ENCODE results near the gene SNTG2.
"Not testable (repeated sequence)": the region's sequence is repeated elsewhere in the genome, so short reads cannot be mapped to it uniquely, and the experiment has no call there.

SNTG2 gene

DNA sequence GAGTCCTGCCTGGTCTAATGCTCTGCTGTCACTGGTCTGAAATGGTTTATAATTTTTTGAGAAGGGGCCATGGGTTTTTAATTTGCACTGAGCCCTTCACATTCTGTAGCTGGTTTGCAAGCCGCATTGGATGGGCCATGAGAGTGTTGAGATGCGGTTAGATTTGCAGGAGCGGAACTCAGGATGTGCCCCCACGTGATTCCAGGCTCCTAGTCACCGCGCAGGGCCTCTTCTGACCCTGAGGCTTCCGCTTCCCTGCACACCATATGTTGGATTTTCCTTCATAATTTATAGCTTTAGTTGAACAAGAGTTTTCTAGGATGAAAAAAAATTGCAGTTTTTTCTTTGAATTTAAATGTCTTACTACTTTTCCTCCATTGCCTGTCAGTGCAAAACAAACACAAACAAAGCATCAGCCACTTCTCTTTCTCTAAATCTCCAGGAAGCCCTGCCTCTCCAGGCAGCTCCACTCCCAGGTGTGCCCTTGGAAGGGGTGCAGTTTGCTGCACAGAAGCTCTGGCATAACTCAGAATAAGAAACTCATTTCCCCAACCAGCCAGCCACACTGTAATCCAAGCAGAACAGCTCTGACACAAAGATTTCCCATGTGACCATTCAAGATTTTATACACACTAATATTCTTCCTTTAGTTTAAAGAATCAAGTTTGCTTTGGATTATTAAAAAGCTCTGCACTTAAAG is 444.2 kb downstream of the SNTG2 start:
- DNase-seq, result no peak

DNA sequence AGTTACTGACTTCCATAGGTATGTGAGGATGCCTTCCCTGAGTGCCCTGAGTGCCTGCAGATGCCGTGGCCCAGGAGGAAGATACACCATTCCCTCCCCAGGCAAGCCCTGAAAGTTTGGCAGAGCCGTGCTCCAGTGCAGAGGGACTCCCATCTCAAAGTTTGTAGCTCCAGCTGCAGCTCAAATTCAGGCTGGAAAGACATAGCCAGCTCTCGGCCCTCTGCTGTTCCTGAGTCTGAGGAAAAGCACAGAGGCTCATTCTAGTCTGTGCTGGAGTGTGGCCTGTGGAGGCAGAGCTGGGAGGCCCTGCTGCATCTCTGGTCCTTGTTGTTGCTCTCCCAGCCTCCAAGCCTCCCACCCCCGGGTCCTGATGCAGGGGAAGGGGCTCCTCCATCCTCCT is 446.7 kb downstream of the SNTG2 start:
- no peak for DNase-seq

- DNase-seq, result no peak
Measured at GRCh38 chr2:1398191-1398590, 447.5 kb downstream of the SNTG2 start.

GRCh38 chr2:1400943-1401735 is 450.5 kb downstream of the SNTG2 start:
- DNase-seq, result no peak

- DNase-seq, result no peak
Measured at GRCh38 chr2:1402064-1402463, 451.4 kb downstream of the SNTG2 start.

DNA sequence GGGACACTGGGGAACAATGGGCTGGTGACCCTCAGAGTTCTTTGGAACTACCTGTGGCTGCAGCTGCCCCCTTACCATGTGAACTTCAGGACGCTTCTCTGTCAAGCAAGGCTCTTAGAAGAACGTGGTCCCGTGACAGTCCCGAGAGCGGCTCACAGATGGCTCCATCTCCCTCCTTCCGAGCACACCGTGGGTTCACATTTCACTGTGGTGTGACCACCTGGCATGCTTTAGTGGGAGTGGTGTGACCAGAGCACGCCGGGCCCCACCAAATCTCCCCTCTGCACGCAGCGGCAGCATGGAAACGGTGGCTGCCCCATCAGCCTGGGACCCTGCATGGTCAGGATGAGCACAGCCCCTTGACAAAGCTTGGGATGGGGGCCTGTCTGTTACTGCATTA is 452.9 kb downstream of the SNTG2 start:
- no peak for DNase-seq

DNA sequence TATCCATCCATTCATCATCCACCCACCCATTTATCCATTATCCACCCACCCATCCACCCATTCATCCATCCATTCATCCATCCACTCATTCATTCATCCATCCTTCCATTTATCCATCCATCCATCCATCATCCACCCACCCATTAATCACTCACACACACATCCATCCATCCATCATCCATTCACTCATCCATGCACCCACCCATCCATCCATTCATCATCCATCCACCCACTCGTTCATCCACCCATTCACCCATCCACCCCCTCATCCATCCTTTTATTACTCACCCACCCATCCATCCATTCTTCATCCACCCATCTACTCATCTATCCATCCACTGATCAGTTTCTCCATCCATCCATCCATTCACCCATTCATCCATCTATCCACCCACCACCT is 454.5 kb downstream of the SNTG2 start:
- no peak for DNase-seq

- DNase-seq, result no peak
Measured at GRCh38 chr2:1405967-1406366, 455.3 kb downstream of the SNTG2 start.

DNA sequence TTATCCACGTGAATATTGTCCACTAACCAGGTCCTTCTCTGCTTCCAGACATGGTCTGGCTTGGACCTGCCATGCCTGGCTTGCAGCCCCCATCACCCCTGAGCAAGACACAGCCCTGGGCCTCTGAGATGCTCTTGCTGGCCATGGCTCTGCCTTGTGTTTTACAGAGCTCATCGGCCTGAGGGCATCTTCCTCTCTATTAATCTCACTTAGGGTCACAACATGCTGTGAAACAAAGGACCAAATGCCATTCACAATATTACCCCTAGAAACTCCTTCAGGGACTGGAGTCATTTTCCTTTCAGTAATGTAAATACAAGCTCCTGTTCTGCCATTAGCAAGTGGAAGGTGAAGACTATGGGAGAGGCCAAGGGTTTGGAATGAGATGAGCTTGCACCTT is 455.8 kb downstream of the SNTG2 start:
- DNase-seq, result no peak

- DNase-seq, result no peak
Measured at GRCh38 chr2:1407950-1408675, 457.5 kb downstream of the SNTG2 start.

GRCh38 chr2:1413156-1413710 is 462.6 kb downstream of the SNTG2 start, which contains the start of gene TPO:
TSS of gene TPO (plus strand) at chr2:1413463. CDS start at chr2:1414409, 946 bp downstream.
- no peak for DNase-seq

DNA sequence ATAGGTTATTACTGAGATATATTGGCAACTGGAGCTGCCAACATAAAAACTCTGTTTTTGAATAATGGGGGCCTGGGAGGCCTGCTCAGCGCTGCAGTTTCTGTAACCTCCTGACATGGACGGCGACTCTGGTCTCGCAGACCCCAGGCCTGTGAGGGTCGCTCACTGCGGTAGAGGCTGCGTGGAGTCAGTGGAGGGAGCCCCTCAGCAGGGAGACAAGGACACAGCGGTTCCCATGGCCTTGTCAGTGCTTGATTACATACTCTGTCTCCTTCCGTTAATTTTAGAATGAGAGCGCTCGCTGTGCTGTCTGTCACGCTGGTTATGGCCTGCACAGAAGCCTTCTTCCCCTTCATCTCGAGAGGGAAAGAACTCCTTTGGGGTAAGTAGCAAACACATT is 463.5 kb downstream of the SNTG2 start:
- DNase-seq, result no peak

GRCh38 chr2:1414901-1415300 is 464.3 kb downstream of the SNTG2 start:
- DNase-seq, result not testable (repeated sequence)

DNA sequence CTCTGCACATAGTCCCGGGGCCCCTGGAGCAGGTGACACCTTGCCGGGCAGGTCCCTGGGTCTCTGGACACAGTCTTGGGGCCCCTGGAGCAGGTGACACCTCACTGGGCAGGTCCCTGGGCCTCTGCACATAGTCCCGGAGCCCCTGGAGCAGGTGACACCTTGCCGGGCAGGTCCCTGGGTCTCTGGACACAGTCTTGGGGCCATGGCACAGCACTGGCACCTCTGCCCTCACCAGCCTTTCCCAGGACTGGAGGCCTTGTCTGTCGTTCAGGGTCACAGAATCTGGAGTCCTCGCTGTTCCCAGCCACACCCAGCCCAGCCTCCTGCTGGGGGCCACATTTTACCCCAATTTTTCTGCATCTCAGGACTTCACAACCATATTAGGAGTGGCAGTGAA is 464.9 kb downstream of the SNTG2 start:
- DNase-seq, result no peak
